GM10847 (cell line): Measurements from ENCODE around the gene TP73.
A peak's percentile ranks its signal among the peaks of the same experiment; 100 is the strongest.

ENCODE experiments used
- POLR2A ChIP-seq: IDR thresholded peaks from 2 replicates; pipeline ENCODE4 v1.6.1; 2011; ENCODE audit not compliant: insufficient read length; ENCODE audit errors: extremely low read depth

The TP73 gene

DNA sequence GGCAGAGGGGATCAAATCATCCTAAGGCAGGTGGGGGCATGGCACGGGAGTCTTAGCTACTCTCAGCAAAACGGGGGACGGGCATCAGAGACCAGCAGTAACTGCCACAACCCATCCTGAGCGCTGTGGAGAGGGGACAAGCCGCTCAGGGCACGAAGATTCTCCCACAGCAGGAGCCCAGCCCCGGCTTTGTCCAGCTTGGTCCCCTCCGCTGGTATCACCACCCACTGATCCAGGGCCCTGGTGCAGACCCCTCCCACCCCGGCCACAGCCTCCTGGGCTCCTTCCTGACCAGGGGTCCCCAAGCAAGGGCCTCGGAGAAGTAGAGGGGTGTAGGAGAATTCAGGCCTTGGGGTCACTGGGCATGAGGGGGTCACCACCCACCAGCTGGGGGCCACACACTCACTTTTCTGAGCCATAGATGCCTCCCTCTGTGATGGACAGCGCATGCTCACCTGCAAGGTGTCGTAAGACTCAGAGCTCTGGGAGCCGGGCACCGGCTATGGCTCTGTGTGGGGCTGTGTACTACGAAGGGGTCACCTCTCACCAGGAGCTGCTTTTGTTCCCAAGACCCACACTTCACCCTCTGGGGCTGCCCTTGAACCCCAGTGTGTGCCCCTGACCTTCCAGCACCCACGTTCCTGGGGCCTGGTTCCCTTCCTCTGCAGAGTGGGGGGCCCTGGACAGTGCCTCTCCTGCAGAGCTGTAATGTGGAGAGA lies 117.9 kb downstream of the TP73 start:
- TF ChIP-seq POLR2A, result no peak

DNA sequence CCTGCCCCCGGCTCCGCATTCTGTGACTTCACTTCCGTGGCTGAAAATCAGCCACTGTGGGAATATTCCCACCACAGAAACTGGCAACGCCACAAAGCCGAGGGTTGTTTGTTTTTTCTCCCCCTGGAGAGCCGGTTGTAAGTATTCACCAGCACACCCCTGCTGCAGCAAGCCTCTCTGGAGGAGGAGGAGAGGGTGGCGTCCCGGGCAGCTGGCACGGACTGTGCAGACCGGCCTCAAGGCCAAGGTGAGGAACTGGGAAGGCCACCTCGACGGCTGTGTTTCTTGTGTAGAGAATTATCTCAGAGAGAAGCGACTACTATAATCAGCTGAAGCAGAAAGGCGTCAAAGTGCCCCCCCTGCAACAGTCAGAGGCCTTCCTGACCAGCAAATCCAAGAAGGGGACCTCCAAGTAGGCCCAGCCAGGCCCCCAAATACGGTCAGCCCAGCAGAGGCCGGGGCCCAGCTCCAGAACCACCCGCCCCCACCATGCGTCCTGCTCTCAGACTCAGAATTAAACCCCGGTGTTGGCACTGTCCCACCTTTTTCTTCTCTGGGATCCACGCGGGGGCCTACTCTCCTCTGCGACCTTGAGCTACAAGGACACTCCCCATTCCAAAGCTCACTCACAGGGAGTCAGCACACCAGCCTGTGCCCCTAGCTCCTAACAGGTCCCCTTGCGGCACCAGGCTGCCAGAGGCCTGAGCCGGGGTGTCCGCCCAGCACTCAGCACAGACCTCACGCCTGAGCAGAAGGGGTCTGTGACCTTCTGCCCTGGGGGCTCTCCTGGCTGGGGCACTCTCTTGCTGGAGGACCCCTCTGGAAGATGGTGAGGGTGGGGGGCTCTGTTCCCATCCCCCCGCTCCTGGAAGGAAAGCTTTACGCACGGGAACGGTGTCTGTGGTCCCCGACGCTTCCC lies 119.1 kb downstream of the TP73 start:
- TF ChIP-seq POLR2A, result no peak

DNA sequence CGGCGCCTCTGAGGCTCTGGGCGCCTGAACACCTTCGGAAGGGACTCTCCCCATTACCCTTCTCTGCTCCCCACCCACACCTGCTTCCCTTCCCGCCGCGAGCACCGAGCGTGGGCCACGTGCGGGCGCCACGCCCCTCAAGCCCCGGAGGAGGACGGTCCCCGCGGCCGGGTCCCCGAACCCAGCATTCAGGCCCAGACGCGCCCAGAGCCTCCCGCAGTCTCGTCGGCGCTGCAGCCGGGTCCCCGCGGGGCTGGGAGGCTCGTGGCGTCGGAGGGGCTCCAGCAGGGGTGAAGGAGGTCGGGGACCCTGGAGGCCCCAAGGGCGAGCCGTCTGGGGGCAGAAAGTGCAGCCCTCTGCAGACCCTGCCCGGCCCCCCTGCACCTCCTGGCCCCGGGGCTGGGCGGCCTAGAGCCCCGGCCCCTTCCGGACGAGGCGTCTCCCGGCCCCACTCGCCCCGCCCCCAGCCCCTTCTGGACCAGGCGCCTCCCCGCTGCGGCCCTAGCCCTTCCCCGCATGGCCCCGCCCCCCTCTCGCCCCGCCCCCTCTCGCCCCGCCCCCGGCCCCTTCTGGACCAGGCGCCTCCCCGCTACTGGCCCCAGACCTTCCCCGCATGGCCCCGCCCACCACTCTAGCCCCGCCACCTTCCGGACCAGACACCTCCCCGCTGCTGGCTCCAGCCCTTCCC lies 119.9 kb downstream of the TP73 start:
- peak; percentile 35 for TF ChIP-seq POLR2A

DNA sequence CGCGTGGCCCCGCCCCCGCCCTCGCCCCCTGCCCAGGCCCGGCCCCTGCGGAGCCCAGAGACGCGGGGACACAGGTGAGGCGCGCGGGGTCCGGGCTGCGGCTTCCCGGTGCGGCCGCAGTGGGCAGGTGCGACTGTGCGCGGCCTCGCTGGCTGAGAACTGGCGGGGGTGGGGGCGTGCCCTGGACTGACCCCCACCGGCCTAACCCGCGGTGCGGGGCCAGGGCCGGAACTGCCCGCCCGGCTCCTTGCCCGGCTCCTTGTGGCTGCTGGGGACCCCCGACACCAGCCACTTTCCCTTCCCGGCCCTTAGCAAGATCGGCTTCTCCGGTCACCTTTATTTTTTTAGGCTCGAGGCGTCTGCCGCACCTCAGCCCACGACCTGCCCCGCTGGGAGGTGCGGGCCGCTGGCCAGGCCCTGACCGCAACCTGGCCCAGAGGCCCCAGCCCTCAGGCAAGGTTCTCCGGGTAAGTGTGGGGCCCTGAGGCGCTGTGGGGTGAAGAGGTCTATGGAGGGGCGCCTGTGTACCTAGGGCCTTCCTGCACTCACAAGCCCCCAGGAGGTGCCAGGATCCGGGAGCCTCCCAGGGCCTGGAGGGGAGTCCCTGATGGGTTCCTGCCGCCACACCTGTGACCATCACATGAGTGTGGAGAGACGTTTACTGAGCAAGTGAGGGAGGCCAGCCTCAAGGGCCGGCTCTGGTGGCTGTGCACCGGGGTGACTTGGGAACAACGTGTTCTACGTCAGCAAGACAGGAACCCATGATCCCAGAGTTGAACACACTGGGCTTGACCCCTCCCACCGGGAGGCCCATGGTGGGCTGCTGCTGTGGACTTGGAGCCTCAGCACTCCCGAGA lies 120.6 kb downstream of the TP73 start, which contains the start of gene SMIM1:
Gene SMIM1 (plus strand): TSS at position 35 of the 857 bp plus-strand sequence. CDS start 2,625 bp downstream, outside the sequence.
- TF ChIP-seq POLR2A, result no peak

DNA sequence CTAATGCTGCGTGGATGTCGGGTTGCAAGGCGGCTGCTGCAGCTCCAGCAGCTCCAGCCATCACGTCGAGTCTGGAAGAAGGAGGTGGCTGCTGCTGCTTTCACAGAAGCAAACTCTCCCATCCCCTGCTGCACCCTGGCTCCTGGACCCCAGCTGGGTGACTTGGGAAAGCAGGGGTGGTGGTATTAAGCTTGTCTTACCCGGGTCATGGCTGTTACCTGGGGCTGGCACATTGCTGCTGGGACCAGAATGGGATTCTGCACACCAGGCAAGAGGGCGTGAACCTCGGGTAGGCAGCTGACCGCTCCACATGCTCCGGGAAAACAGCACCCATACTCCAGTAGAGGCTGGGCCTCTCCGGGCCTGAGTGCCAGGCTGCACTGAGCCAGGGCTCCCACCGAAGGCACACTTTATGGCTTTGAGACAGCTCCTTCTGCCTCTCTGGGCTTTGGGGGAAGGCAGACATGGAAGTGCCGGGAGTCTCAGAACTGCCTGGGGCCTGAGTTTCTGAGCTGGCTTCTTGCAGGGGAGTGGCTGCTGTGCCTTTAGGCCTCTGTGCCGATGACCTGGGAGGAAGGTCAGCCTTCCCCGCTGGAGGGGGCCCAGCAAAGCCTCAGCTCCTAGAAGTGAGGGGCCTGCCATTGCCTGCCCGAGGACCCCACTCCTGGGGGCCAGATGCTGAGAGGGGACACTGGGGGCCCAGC lies 121.4 kb downstream of the TP73 start:
- TF ChIP-seq POLR2A, result no peak

DNA sequence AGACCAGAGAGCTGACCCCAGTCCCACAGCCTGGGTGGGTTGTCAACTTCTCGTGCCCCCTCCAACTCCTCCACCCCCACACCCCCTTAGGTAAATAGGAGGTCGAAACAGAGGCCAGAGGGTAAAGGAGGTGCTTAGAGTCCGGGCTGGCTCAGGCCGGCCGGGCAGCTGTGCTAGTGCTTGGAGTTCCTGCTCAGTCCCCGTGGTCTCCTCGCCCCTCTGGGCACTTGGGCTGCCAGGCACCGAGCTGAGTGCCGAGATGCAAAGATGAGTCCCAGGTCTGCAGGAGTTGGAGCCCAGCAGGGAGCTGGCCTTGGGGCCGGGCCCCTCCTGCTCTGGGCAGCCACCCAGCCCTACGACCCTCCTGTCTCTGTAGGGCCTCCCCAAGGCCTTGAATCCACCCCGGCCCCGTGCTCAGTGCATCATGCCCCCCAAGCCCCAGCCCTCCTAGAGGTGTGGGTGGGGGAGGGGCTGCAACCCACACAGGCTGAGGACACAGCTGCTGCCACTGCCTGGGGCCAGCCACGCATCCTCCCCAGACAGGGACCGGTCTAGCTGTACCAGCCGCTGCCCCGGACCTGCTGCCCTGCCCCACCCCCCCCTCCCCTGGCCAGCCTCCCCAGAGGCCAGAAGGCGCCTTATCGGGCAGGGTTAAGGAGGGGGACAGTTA lies 122.1 kb downstream of the TP73 start:
- no peak for TF ChIP-seq POLR2A

DNA sequence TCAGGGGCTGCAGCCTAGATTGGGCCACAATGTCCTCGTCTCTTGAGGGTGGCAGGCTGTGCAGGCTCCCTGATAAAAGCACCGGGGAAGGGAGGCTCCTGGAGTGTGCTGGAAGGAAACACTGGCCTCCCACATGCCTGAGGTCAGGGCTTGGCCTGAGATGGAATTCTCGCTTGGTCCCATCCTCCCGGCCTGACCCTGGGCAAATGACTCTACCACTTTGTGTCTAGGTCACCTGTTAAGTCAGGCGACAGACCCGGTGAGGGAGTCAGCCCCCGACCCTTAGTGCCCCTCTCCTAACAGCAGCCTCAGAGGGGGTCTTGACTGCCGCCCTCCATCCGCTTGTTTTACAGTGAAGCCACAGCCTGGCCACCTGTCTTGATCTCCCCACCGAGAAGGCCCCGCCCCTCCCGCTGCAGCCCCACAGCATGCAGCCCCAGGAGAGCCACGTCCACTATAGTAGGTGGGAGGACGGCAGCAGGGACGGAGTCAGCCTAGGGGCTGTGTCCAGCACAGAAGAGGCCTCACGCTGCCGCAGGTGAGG lies 122.7 kb downstream of the TP73 start:
- TF ChIP-seq POLR2A, result no peak

DNA sequence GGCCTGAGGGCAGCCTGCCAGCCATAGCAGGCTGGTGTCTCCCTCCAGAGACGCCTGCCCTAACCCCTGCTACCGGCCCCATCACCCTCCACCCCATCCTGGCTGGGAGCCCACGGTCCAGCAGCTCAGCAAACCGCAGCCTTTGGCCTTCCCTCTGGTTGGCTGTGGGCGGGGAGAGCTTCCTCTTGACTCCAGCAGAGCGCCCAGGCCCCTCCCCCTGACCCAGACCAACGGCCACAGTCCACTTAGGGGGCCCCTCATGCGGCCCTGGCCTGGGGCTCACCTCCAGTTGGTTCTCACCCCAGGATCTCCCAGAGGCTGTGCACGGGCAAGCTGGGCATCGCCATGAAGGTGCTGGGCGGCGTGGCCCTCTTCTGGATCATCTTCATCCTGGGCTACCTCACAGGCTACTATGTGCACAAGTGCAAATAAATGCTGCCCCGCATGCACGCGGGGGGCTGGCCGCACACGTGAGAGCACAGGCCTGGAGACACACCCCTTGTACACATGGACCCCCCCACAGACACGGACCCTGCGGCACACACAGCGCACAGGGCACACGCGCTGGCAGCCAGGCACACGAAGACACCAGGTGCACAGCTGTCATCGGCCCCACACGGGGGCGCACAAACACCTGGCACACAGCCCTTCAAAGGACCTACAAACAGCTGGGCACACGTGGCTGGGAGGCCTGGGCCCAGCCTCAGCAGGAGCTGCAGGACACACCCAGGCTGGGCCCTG lies 123.3 kb downstream of the TP73 start:
- no peak for TF ChIP-seq POLR2A

DNA sequence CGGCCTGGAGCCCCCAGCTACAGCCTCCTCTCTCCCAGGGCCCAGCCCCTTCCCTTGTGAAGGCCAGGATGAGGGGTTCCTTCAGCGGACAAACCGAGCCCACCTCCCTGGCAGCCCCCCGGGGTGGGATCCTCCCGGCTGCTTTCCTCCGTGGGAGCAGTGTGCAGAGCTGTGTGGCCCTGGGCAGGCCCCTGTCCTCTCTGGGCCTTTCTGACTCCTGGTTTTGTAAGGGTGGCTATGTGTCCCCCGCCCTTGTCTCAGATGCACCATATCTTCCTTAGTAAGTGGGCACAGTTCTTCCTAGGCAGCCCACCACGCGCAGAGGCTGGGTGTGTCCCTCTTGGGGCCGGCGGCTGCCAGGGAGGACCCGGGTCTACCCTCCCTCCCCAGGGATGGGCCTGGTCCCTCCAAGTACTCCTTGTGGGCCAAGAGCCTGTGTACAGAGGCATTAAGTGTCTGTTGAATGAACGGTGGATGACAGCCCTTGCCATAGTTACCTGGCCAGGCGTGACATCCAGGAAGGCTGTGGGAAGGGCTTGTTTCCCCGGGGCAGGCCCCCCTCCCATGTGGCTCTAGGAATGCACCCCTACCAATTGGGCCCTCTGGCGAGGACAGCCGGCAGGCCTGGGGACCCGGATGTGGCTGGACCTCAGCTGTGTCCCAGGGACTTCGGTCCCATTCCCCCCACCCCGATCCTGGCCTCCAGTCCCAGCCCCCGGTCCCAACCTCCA lies 124.1 kb downstream of the TP73 start:
- TF ChIP-seq POLR2A, result no peak

DNA sequence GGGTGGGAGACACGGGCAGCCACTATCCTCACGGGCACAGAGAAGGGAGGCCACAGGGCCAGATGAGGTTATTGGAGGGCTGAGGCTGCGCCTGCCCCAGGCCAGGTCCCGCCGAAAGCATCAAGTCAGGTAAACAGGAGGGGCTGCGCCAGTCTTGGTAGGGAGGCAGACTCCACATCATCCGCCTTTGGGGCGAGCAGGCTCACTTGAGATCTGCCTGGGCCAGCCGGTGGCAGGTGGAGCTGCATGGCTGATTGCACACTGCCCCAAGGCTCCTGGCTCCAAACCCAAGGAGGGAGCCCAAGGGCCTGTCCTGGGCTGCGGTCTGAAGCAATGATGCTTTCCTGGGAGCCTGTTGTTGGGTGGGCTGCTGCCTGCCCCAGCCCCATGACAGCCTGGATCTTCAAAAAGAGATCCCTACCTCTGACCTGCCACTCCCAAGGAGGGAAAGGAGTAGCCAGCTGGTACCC lies 124.8 kb downstream of the TP73 start:
- no peak for TF ChIP-seq POLR2A

DNA sequence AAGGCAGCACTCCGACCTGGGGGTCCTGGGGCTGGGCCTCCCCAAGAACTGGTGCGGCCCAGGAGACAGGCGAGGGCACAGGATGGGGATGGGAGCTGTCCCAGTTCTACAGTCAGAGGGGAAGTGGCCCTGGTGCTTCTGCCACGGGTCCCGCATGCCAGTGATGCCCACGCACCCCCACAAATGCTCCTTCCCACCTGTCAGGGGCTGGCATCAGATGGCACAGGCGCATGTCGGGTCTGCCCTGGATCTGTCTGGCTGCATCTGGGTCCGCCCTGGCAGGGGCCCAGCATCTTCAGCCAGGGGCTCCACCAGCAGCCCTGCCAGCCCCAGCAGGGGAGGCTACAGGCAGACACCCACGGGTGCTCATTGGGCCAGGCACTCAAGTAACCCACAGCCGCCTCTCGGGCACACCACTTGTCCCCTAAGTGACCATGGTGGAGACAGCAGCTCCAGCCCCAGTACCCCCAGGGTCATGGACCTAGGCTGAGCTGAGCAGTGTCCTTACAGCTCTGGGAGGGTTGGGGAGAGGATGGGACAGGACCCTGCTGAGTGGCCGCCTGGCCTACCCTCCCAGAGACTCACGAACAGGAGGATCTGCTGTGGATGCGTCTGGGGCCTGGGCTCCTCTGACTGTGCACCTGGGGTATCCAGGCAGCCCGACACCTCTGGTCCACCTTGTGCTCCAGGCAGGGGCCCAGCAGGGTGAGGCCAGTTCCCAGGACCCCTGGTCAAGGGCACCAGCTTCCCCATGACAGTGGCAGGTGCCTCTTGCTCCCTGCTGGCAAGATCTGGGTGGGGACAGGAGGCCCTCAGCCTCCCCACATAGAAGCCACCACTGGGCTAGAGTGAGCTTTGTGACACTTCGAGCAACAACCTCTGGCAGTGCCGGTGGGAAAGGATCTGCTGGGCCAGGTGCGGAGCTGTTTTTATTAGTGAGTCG lies 125.6 kb downstream of the TP73 start:
- no peak for TF ChIP-seq POLR2A
